Uterus (tissue), 2 donors: Measurements from ENCODE around the gene ARFIP2.

ENCODE experiments used
- POLR2A ChIP-seq, 2 donors: fragments of 450-650 bp; IDR thresholded peaks; one replicate each; pipeline ENCODE4 v1.6.1; 2016; ENCODE audit warnings: antibody characterized with exemption in 2 of 2, mild to moderate bottlenecking in 1 of 2, moderate library complexity in 1 of 2
- TF ChIP-seq, protein P1 (sequence below), 4 experiments: fragments of 200-600 bp in 2 of 4; fragments of 450-650 bp in 2 of 4; sonication (generic) in 2 of 4; IDR thresholded peaks; one replicate each; pipeline ENCODE4 v1.5.1; 2016 to 2019; ENCODE audit warnings: antibody characterized with exemption in 4 of 4, mild to moderate bottlenecking in 2 of 4, moderate library complexity in 1 of 4

DNA sequence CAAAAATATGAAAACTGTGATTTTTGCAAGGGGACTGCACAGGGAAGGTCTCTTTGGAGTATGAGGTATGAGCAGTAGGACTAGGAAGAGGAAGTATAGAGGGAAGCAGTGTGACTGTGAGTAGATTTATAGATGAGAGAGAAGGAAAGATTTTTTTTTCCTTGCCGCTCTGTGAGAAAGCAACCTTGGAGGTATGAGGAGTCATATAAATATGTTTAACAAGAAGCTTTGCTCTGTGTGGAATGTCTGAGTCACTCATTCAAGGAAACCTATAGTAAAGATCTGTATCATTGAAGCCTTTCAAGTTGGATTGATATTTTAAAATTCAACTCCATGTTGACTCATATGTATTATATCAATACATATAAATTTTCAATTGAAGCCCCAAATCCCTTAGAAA is 42.1 kb upstream of the ARFIP2 start:
- TF ChIP-seq, protein P1, sequence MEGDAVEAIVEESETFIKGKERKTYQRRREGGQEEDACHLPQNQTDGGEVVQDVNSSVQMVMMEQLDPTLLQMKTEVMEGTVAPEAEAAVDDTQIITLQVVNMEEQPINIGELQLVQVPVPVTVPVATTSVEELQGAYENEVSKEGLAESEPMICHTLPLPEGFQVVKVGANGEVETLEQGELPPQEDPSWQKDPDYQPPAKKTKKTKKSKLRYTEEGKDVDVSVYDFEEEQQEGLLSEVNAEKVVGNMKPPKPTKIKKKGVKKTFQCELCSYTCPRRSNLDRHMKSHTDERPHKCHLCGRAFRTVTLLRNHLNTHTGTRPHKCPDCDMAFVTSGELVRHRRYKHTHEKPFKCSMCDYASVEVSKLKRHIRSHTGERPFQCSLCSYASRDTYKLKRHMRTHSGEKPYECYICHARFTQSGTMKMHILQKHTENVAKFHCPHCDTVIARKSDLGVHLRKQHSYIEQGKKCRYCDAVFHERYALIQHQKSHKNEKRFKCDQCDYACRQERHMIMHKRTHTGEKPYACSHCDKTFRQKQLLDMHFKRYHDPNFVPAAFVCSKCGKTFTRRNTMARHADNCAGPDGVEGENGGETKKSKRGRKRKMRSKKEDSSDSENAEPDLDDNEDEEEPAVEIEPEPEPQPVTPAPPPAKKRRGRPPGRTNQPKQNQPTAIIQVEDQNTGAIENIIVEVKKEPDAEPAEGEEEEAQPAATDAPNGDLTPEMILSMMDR (IDR thresholded peaks at IDR 0.05), result no peak
- no peak for TF ChIP-seq POLR2A (IDR thresholded peaks at IDR 0.05)
